GM12872 (cell line): ENCODE results near the gene ANKS1B.

Experiments
- TF ChIP-seq, protein P1 (sequence below): IDR thresholded peaks from 3 replicates; pipeline ENCODE4 v1.5.1; 2011; ENCODE audit warnings: low read depth, mild to moderate bottlenecking, low read length, moderate library complexity; ENCODE audit not compliant: insufficient read depth

ANKS1B gene

DNA sequence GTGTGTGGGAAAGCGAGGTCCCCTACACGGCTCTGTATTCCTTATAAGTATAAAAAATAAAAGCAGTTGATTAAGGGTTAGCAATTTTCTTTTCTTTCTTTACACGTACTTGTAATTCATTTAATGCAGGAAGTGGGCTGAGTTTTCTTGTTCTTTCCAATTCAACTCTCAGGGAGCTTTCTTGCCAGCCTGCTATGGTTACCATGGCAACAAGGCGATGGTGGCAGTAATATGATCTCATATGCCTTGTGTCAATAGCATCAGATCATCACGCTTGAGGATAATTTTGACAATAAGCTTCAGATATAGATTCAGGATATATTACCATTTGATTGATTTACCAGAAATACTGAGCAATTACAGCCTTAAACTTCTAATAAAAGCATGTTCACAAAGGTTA lies 873.1 kb downstream of the ANKS1B start:
- TF ChIP-seq, protein P1, sequence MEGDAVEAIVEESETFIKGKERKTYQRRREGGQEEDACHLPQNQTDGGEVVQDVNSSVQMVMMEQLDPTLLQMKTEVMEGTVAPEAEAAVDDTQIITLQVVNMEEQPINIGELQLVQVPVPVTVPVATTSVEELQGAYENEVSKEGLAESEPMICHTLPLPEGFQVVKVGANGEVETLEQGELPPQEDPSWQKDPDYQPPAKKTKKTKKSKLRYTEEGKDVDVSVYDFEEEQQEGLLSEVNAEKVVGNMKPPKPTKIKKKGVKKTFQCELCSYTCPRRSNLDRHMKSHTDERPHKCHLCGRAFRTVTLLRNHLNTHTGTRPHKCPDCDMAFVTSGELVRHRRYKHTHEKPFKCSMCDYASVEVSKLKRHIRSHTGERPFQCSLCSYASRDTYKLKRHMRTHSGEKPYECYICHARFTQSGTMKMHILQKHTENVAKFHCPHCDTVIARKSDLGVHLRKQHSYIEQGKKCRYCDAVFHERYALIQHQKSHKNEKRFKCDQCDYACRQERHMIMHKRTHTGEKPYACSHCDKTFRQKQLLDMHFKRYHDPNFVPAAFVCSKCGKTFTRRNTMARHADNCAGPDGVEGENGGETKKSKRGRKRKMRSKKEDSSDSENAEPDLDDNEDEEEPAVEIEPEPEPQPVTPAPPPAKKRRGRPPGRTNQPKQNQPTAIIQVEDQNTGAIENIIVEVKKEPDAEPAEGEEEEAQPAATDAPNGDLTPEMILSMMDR = no peak

- TF ChIP-seq, protein P1 = no peak
Measured at GRCh38 chr12:99110868-99111267, 873.9 kb downstream of the ANKS1B start.

DNA sequence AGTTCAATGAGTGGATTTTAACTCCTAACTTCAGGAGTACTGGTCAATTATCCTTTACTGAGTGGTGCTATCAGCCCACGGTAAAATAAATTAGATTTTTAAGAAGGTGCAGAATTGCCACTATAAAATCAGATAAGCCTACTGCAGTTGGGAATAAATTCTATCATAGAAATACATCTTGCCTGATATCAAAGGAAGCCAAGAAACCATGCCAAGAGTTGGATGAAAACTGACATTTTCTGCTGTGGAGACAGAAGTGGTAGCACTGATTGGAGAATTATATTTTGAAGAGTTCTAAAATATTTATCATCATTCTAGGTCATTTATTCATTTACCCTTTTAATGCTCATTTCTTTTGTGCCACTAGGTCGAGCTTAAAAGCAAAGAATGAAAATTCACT lies 874.5 kb downstream of the ANKS1B start:
- TF ChIP-seq, protein P1 = no peak

DNA sequence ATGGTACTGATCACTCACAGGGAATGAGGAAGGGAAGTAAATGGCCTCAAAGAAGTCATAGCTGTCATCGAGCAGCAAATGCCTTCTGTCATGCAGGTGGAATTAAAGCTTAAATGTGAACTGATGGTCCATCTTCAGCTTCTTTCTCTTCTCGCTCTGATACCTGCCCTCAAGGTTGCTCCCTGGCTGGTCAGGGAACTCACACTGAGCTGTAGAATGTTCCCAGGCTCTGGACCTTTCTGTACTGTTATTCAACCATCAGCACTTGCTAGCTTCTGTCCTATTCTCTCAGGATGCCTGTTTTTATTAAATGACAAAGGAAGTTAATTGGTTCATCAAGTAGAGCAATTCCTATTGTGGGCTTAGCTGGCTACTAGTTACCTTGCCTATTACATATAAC lies 875.8 kb downstream of the ANKS1B start:
- TF ChIP-seq, protein P1 = no peak

- TF ChIP-seq, protein P1 = no peak
Measured at GRCh38 chr12:99099786-99100185, 885.0 kb downstream of the ANKS1B start.

DNA sequence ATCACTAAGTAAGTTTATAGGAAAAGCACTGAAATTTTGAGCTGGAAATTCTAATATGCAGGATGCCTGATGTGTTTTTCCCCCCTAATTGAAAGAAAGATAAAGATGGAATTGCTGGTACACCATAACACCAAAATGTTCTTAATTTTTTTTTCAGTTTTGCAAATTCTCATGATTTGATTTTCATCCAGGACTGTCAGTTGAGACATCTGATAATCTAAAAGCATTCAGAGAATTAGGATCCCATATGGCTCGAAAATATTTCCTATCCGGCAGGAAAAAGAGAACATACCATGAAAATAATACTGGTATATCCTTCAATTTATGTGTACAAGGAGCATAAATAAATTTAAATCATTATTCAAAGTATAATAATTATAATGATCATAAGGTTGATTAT lies 887.6 kb downstream of the ANKS1B start:
- TF ChIP-seq, protein P1 = no peak

DNA sequence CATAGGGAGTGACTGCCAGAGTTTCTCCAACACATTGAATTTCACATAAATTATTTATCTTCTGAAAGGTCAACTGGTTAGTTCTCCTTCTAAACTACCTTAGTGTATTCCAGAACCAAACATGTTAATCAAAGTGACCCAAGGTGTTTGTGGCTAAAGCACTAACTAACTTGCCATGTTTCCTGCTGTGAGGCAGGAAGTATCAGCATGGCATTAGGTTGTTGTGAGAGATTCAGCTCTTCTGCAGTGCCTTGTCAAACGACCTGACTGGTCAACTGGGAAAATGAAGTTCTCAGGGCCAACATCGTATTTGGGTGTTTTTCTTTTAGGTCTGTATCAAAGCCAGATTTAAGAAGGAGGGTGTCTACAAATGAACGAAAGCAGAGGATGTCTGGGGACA lies 891.6 kb downstream of the ANKS1B start:
- TF ChIP-seq, protein P1 = no peak

- TF ChIP-seq, protein P1 = no peak
Measured at GRCh38 chr12:99092100-99092851, 892.5 kb downstream of the ANKS1B start.
